ENCODE results near the gene GASK1A.

- TF ChIP-seq CTCF (IDR thresholded peaks at IDR 0.05; ENCODE audit: insufficient read depth, low read length, poor library complexity, severe bottlenecking) (no peak), EZH2phosphoT487 (conservative IDR thresholded peaks at IDR 0.05; ENCODE audit: low read length) (no peak)
Observed at GRCh38 chr3:43034911-43035310, 55.8 kb downstream of the GASK1A start.

Measured in SU-DHL-6 (cell line).